Activated CD8-positive, alpha-beta memory T cell treated with anti-CD3 and anti-CD28 coated beads, Interleukin-2, amount 50 U/mL, for 48 hours (primary cell): Measurements from ENCODE around the gene UVSSA.
"Not testable (repeated sequence)": the region's sequence is repeated elsewhere in the genome, so short reads cannot be mapped to it uniquely, and the experiment has no call there.

ENCODE experiments used
- DNase-seq: peaks from one replicate; pipeline ENCODE4 v3.0.0-alpha.2; 2020

Gene UVSSA

DNA sequence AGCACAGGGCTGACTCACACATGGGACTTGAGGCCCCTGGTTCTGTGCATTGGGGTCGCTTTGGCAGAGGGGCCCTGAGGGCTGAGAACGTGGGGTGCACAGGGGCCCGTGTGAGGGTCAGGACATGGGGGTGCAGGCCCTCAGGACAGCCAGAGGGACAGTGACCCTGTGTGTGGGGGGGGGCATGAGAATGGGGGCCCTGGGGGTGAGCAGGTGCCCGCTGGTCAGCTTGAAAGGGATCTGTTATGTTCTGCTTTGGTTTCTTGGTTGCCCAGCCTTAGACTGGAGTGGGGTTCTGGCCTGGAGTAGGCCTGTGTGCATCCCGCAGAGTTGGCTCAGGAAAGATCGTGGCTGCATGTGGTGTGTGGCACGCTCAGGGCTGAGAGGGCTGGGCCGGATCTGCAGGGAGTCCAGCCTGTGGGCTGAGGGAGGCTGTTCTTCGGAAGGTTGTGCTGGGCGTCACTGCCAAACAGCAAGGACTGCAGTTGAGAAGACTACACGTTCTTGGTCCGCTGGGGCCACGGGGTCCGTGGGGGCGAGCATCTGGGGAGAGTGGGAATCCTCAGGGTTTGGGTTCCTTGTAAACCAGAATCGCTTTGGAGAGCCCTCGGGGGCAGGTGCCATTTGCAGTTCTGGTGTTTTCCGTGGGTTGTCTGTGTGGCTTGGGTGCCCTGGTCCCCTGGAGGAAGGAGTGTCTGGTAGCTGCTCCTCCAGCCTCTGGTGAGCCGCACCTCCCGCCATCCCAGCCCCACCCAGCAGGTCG lies 15.2 kb upstream of the UVSSA start:
- DNase-seq: no peak

DNA sequence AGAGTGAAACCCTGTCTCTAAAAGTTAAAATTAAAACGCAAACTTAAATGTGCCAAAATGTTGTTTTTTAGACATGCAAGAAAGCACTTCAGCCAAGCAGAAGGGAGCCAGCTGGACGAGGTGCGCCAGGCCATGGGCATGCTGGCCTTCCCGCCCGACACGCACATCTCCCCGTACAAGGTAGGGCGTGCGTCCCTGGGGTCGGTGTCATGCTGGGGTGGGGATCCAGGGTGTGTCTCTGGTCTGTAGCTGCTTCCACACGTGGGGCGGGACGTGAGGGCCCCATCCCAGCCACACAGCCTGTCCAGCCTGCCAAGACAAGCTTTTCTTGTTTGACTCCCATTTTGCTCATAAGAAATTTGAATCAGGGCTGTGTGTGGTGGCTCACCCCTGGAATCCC lies 14.3 kb upstream of the UVSSA start:
- DNase-seq: no peak

- DNase-seq: no peak
Measured at GRCh38 chr4:1333256-1333655, 13.8 kb upstream of the UVSSA start.

DNA sequence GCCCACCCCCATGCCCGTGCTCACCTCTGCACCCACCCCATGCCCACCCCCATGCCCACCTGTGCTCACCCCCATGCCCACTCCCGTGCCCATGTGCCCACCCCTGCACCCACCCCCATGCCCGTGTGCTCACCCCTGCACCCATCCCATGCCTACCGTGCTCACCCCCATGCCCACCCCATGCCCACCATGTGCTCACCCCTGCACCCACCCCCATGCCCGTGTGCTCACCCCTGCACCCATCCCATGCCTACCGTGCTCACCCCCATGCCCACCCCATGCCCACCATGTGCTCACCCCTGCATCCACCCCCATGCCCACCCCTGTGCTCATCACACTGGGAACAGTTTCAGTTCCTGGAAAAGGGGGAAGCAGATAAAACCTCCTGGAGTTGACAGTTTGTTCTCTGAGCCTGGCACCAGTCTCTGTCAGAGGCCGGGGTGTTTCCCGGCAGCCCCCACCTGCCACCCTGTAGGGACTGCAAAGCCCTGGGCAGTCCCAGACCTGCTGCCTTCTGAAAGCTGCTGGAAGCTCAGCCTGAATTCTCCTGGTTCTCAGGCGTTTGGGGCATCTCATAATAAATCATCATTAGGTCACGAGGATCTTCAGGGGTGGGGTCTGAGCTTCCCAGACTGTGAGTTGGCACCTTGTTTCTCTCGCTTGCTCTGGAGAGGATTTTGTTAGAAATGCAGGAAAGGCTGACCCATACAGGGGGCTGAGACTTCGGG lies 13.0 kb upstream of the UVSSA start:
- DNase-seq: not testable (repeated sequence)

- no peak for DNase-seq
Measured at GRCh38 chr4:1334579-1334895, 12.5 kb upstream of the UVSSA start.

GRCh38 chr4:1335193-1335883 lies 11.7 kb upstream of the UVSSA start:
- DNase-seq: not testable (repeated sequence)

GRCh38 chr4:1336088-1336491 lies 10.9 kb upstream of the UVSSA start:
- DNase-seq: no peak

DNA sequence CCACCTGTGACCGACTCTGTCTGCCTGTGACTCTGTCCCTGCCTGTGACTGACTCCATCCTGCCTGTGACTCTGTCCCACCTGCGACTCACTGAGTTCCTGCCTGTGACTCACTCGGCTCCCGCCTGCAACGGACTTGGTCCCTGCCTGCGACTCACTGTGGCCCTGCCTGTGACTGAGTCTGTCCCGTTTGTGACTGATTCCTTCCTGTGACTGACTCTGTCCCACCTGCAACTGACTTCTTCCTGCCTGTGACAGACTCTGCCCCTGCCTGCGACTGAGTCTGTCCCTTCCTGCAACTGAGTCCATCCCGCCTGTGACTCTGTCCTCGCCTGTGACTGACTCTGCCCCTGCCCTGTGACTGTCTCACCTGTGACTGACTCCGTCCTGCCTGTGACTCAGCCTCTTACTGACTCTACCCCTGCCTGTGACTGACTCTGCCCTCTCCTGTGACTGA lies 9.6 kb upstream of the UVSSA start:
- peak; percentile 80 for DNase-seq

DNA sequence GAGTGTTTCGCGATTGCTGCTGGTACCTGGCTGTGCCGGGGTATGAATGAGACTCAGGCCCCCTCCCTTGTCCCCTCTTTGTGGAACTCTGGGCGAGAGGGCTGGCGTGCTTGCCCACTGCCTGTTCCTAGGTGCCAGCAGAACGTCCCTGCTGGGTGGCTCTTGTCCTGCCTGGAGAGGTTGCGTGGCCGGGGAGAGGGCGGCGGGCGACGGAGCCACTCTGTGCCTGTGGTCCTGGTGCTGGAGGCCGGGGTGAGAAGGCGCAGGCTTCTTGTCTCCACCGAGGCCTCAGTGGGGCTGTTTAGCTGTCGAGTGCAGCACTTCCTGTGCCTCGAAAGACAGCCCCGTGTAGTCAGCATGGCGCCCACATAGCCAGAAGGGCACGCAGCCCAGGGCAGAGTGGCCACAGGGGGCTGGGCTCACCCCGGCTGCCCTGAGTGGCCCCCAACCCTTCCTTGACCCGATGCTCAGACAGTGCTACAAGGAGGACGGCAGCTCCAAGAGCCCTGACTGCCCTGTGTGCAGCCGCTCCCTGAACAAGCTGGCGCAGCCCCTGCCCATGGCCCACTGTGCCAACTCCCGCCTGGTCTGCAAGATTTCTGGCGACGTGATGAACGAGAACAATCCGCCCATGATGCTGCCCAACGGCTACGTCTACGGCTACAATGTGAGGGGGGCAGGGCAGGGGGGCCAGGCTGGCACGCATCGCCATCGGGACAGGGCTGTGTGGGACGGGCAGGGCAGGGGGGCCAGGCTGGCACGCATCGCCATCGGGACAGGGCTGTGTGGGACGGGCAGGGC lies 8.9 kb upstream of the UVSSA start:
- no peak for DNase-seq

- DNase-seq: no peak
Measured at GRCh38 chr4:1338752-1339414, 8.1 kb upstream of the UVSSA start.

- no peak for DNase-seq
Measured at GRCh38 chr4:1339489-1339888, 7.5 kb upstream of the UVSSA start.

DNA sequence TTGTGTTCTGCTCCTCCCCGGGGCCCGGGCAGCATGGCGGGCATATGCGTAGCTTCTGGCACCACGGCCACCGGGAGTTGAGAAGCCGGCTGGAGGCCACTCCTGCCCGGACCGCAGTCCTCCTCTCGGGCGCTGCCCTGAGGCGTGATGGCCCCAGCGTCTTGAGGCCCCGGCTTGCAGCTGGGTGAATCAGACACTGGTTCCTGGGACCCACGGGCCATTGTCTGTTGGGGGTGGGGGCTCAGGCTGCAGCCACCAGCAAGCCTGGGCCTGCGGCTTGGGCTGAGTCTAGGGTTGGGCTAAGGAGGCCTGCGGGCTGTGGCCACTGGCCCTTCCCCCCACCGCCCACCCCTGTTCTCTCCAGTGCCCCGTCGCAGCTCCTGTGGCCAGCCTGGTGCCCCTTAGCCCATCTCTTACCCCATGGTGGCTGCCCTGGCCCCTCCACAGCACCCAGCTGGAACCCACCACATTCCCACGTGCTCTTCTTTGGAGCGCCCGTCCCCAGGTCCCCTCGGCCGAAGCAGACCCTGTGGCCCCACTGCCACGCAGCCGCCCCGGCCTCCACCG lies 6.7 kb upstream of the UVSSA start:
- no peak for DNase-seq

DNA sequence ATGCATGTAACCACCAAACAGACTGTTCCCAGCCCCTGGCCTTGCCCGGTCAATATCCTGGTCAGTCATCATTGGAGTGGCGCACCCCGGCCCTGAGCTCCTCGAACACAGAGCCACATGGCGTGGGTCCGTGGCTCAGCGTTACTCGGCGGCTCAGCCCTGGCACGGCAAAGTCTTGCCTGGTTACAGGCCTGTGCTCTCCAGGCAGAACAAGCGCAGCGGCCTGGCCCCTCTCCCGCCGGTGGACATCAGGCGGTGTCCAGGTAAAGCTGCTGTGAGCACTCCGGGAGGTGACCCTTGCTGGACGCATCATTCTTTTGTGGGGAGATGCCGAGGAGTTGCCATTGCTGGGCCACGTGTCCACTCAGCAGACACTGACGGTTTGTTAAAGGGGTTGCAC lies 6.1 kb upstream of the UVSSA start:
- no peak for DNase-seq

GRCh38 chr4:1342003-1342402 lies 5.0 kb upstream of the UVSSA start:
- DNase-seq: no peak

DNA sequence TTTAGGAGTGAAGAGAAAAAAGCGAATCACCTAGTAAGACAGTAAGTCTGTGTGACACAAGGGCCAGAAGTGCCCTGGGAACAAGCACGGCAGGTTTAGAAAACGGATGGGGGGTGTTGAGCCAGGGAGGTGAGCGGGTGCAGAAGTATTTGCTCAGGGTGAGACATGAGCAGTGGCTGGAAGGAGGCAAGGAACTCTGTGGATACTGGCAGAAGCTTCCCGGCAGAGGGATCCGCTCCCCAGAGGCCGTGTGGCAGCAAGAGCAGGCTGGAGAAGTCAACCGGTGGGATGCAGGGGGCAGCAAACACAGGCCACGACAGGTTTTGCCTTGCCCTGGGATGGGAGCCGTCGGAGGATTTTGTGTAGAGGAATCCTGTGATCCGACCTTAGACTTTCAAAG lies 2.3 kb upstream of the UVSSA start:
- no peak for DNase-seq

DNA sequence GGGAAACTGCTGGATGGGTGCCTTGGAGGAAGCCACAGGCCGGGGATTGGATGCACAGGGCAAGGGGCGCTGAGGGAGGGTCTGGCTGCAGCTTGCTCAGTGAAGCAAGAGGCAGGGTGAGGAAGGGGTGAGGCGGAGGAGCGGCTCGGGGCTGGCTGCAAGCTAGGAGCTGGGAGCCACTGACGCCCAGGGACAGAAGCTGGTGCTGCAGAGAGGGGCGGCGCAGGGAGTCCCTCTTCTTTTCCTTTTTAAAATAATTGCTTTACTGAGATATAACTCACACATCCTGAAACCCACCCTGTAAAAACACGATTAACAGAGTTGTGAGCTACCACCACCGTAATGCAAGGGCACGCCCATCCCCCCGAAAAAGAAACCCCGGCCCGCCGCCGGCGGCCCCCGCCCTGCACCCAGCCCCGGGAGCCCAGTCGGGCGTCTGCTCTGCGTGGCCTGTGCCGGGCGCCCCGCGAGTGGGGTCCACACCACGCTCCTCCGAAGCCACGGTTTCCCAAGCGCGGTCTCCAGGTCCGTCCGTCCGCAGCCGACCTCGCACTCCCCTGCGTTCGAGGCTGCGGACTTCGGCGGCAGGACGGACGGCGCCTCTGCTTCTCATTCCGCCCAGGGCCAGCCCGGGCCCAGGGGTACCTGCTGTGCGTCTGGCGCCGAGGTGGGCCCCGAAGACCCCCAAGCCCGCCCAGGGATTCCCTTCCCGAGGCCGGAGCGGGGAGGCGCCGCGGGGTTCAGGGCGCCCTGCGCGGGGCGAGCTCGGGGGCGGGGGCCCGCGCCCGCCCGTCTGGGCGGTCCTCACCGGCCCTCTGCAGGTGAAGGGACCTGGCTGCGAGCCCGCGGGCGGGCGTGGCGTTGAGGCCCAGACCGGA lies 866 bp upstream of the UVSSA start:
- peak; percentile 76 for DNase-seq

DNA sequence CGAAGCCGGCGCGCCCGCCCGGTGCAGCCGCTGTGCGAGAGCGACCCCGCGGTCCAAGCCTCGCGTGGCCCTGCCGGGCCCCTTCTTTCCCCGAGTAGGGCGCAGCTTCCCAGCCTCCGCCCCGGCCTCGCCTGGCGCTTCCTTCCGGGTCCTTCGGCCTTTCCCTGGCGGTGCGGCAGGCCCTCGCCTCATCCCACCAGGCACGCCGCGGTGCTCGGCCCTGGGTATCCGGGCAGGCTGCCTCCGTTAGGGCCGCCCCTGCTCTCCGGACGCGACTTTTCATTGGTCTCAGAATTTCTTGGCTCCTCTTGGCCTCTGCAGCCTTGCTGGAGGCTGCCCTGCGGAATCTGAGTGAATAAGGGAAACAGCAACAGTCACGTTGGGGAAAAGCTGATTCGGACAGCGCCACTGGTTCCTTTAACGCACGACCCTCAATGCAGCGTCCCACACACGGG lies 429 bp downstream of the UVSSA start:
- DNase-seq: peak; percentile 83

DNA sequence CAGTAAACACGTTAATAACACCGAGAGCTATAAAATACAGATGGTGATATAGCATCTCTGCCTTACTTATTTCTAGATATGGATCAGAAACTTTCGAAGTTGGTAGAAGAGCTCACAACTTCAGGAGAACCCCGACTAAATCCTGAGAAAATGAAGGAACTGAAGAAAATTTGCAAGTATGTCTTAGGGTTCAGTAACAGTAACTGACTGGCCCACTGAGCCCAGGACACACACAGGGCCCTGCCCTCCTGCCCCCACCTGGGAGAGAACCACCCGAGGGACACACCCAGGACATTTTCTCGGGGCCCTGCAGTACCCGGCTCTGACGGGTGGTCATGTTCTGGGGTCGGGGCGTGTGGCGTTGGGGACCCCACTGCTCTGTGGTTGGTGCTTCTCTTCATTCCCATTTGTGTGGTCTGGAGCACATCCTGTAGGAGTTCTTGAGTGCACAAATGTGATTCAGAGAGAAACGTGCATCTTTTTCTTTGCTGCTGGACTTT lies 1.1 kb downstream of the UVSSA start:
- no peak for DNase-seq

GRCh38 chr4:1348746-1349145 lies 1.7 kb downstream of the UVSSA start:
- no peak for DNase-seq

- no peak for DNase-seq
Measured at GRCh38 chr4:1349359-1350168, 2.6 kb downstream of the UVSSA start.
